Stimulated activated naive CD8-positive, alpha-beta T cell treated with anti-CD3 and anti-CD28 coated beads, Interleukin-15, amount 100 ng/mL, for 72 hours (primary cell): ENCODE data around the gene CDC42SE2.

Experiments
- ATAC-seq: fragments of 150-1000 bp; cut with Tn5 transposase; 2 replicates; pipeline ENCODE4 v1.10.0; 2021; ENCODE audit warnings: mild to moderate bottlenecking, moderate library complexity
- DNase-seq, 2 donors: peaks; one replicate each; pipeline ENCODE4 v3.0.0; 2021 to 2022
- H3K27ac Mint-ChIP-seq, 2 donors: one replicate each; pipeline ENCODE4 v1.8.0; 2022; ENCODE audit warnings: mild to moderate bottlenecking in 2 of 2, mixed read lengths in 2 of 2, moderate library complexity in 2 of 2
- H3K27me3 Mint-ChIP-seq: one replicate; pipeline ENCODE4 v1.8.0; 2022; ENCODE audit warnings: mixed read lengths
- H3K4me1 Mint-ChIP-seq: one replicate; pipeline ENCODE4 v1.8.0; 2022; ENCODE audit warnings: mild to moderate bottlenecking, mixed read lengths
- H3K4me3 Mint-ChIP-seq, 2 donors: one replicate each; pipeline ENCODE4 v1.8.0; 2022; ENCODE audit warnings: mild to moderate bottlenecking in 2 of 2, mixed read lengths in 2 of 2, moderate library complexity in 1 of 2
- H3K9me3 Mint-ChIP-seq, 2 donors: one replicate each; pipeline ENCODE4 v1.8.0; 2022; ENCODE audit warnings: mixed read lengths in 2 of 2

Gene CDC42SE2, protein sequence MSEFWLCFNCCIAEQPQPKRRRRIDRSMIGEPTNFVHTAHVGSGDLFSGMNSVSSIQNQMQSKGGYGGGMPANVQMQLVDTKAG

GRCh38 chr5:131263648-131264450, at the start of gene CDC42SE2:
TSS of gene CDC42SE2 (plus strand) at chr5:131264053. CDS start at chr5:131359494, 95,441 bp downstream.
- peaks cover 44% of the 10 kb centered on the region for H3K4me1 Mint-ChIP-seq

DNA sequence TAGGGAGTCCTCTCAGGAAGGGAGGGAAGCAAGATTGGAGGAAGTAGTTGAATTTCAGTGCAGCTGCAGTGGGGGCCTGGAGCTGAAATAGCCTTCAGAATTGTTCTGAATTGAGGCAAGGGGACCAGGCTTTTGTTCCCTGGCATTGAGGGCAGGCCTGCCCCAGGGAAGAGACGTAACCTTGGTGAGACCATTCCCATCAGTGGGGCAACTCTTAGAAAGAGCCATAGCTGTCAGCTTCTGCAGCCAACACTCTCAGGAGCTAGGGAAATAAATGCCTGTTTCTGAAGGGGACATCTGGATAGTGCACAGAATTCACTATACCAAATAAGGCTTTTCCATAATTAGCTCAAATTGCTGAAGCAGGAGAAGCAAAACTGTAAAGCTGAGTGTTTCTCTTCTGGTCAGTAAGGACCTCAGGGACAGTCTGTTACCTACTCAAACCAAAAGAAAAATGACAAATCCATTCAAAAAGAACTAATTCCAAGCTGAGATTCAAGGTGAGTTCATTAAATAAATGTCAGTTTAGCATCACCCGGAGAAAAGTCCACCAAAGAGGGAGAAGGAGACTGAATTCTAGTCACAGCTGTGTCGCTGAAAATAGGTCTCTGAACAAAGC, 49.1 kb upstream of the CDC42SE2 start:
- Mint-ChIP-seq H3K4me3 (no peak overlapping the region), H3K27ac (no peak overlapping the region), H3K9me3 (no peaks in the 10 kb centered on the region), H3K27me3 (no peaks in the 10 kb centered on the region), H3K4me1 (peaks cover 77% of the 10 kb centered on the region)
- no peak for ATAC-seq
- no peak for DNase-seq

More at GRCh38 chr5:131263648-131264450, at the start of gene CDC42SE2:
- Mint-ChIP-seq H3K27me3 (no peaks in the 10 kb centered on the region), H3K4me3 (peak within 1 kb of the TSS; percentile 78 to 92), H3K9me3 (peaks cover 0 to 4% of the 10 kb centered on the region in 2 donors), H3K27ac (peak within 1 kb of the TSS; percentile 91 to 97)
- ATAC-seq (peak; percentile 91), DNase-seq (peak; percentile 89 to 90)

DNA sequence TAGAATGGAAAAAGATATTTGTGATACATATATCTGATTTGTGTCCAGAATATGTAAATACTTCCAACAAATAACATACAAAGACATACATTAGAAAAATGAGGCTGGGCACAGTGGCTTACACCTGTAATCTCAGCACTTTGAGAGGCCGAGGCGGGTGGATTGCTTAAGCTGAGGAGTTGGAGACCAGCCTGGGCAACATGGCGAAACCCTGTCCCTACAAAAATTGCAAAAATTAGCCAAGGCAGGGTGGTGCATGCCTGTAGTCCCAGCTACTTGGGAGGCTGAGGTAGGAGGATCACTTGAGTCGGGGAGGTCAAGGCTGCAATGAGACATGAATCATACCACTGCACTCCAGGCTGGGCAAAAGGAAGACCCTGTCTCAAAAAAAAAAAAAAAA, 46.1 kb upstream of the CDC42SE2 start:
- Mint-ChIP-seq H3K27ac (no peak overlapping the region), H3K27me3 (no peaks in the 10 kb centered on the region), H3K4me3 (no peak overlapping the region), H3K9me3 (no peaks in the 10 kb centered on the region), H3K4me1 (peaks cover 58% of the 10 kb centered on the region)
- ATAC-seq, result no peak
- DNase-seq, result no peak

DNA sequence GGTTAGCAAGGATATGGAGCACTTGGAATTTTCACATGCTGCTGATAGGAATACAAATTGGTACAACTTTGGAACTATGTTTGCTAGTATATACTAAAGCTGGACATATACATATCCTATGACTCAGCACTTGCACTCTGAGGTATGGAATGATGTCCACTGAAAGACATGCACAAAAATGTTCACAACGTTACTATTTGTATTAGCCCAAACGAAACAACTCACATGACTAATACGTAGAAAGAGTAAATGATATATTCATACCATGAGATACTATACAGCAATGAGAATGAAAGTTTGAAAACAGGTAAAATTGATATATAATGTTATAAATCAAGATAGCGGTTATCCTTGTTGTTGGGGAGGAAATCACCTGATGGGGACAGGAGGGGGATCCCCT, 45.5 kb upstream of the CDC42SE2 start:
- no peaks in the 10 kb centered on the region for H3K27me3 Mint-ChIP-seq
- ATAC-seq, result peak; percentile 75
- H3K4me1 Mint-ChIP-seq, result peaks cover 57% of the 10 kb centered on the region
- DNase-seq, result no peak
- H3K9me3 Mint-ChIP-seq, result no peaks in the 10 kb centered on the region
- H3K4me3 Mint-ChIP-seq, result no peak overlapping the region
- no peak overlapping the region for H3K27ac Mint-ChIP-seq

GRCh38 chr5:131220566-131220965, 43.3 kb upstream of the CDC42SE2 start:
- ATAC-seq (no peak), DNase-seq (no peak)
- Mint-ChIP-seq H3K9me3 (no peaks in the 10 kb centered on the region), H3K27me3 (no peaks in the 10 kb centered on the region), H3K27ac (no peak overlapping the region), H3K4me1 (peaks cover 38% of the 10 kb centered on the region), H3K4me3 (no peak overlapping the region)

- ATAC-seq (no peak), DNase-seq (no peak)
- no peak overlapping the region for H3K4me3 Mint-ChIP-seq
- H3K4me1 Mint-ChIP-seq, result peaks cover 35% of the 10 kb centered on the region
- no peaks in the 10 kb centered on the region for H3K9me3 Mint-ChIP-seq
- no peak overlapping the region for H3K27ac Mint-ChIP-seq
- H3K27me3 Mint-ChIP-seq, result no peaks in the 10 kb centered on the region
Measured at GRCh38 chr5:131221008-131221703, 42.7 kb upstream of the CDC42SE2 start.

DNA sequence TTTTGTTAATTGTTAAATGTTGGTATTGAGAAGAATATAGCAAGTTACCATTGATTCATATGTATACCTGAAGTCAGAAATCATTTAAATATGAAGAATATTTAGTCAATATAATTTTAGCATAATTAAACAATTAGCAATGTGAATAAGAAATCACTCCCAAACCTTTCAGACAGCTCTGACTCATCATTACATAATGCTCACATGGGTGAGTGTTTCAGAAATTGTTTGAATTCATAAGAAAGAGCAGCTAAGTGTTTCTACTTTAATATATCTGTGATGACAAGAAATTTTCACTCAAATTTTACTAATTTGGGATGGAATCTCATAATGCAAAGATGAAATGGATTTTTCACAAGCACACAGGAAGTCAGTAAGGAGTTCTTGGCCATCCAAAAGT, 42.0 kb upstream of the CDC42SE2 start:
- Mint-ChIP-seq H3K9me3 (no peaks in the 10 kb centered on the region), H3K27me3 (no peaks in the 10 kb centered on the region), H3K27ac (no peak overlapping the region), H3K4me3 (no peak overlapping the region), H3K4me1 (peaks cover 34% of the 10 kb centered on the region)
- ATAC-seq (no peak), DNase-seq (no peak)

DNA sequence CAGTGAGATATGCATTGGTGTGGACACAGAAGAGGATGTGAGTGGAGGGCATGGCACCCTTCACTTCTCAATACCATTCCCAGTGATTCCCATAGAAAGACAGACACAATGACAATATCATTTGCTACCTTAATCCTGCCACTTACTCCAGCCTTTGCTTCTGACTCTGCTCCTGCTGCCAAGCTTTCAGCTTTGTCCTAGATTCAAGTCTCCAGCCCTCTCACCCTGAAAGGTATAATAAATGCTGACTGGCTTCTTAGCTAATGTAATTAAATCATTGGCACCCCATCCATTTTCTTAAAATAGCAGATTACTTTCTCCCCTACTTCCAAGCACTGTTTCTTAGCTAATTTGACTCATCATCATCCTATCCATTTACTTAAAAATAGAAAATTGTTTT, 41.1 kb upstream of the CDC42SE2 start:
- Mint-ChIP-seq H3K4me3 (no peak overlapping the region), H3K27me3 (no peaks in the 10 kb centered on the region), H3K27ac (no peak overlapping the region), H3K4me1 (peaks cover 28% of the 10 kb centered on the region), H3K9me3 (no peaks in the 10 kb centered on the region)
- DNase-seq, result no peak
- ATAC-seq, result no peak

GRCh38 chr5:131223751-131224386, 40.0 kb upstream of the CDC42SE2 start:
- ATAC-seq (no peak), DNase-seq (no peak)
- no peaks in the 10 kb centered on the region for H3K27me3 Mint-ChIP-seq
- H3K4me3 Mint-ChIP-seq, result no peak overlapping the region
- H3K9me3 Mint-ChIP-seq, result no peaks in the 10 kb centered on the region
- peaks cover 17% of the 10 kb centered on the region for H3K4me1 Mint-ChIP-seq
- H3K27ac Mint-ChIP-seq, result no peak overlapping the region

GRCh38 chr5:131224387-131225201, 39.3 kb upstream of the CDC42SE2 start:
- peaks cover 16% of the 10 kb centered on the region for H3K4me1 Mint-ChIP-seq
- no peak overlapping the region for H3K27ac Mint-ChIP-seq
- no peak overlapping the region for H3K4me3 Mint-ChIP-seq
- ATAC-seq, result peak; percentile 94
- no peaks in the 10 kb centered on the region for H3K27me3 Mint-ChIP-seq
- H3K9me3 Mint-ChIP-seq, result no peaks in the 10 kb centered on the region
- DNase-seq, result peak; percentile 9 to 33

- peaks cover 21% of the 10 kb centered on the region for H3K4me1 Mint-ChIP-seq
- no peaks in the 10 kb centered on the region for H3K27me3 Mint-ChIP-seq
- H3K9me3 Mint-ChIP-seq, result no peaks in the 10 kb centered on the region
- no peak for DNase-seq
- ATAC-seq, result no peak
- no peak overlapping the region for H3K27ac Mint-ChIP-seq
- no peak overlapping the region for H3K4me3 Mint-ChIP-seq
Measured at GRCh38 chr5:131225282-131225974, 38.4 kb upstream of the CDC42SE2 start.

GRCh38 chr5:131226899-131227298, 37.0 kb upstream of the CDC42SE2 start:
- no peaks in the 10 kb centered on the region for H3K27me3 Mint-ChIP-seq
- peaks cover 19% of the 10 kb centered on the region for H3K4me1 Mint-ChIP-seq
- ATAC-seq, result no peak
- no peak for DNase-seq
- H3K27ac Mint-ChIP-seq, result no peak overlapping the region
- no peaks in the 10 kb centered on the region for H3K9me3 Mint-ChIP-seq
- no peak overlapping the region for H3K4me3 Mint-ChIP-seq

DNA sequence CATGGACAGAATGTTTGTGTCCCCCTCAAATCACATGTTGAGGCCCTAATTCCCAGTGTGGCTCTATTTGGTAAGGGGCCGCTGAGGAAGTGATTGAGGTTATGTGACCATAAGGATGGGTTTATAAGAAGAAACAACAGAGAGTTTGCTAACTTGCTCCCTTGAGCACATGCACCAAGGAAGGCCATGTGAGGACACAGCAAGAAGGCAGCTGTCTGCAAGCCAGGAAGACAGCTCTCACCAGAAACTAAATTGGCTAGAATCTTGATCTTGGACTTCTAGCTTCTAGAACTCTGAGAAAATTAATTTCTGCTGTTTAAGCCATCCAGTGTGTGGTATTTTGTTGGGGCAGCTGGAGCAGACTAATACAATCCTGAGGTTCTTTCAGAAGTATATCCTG, 35.2 kb upstream of the CDC42SE2 start:
- DNase-seq, result no peak
- ATAC-seq, result no peak
- Mint-ChIP-seq H3K27ac (no peak overlapping the region), H3K4me3 (no peak overlapping the region), H3K4me1 (peaks cover 18% of the 10 kb centered on the region), H3K9me3 (no peaks in the 10 kb centered on the region), H3K27me3 (no peaks in the 10 kb centered on the region)

- peaks cover 18% of the 10 kb centered on the region for H3K4me1 Mint-ChIP-seq
- H3K27ac Mint-ChIP-seq, result no peak overlapping the region
- ATAC-seq (no peak), DNase-seq (no peak)
- no peaks in the 10 kb centered on the region for H3K9me3 Mint-ChIP-seq
- no peak overlapping the region for H3K4me3 Mint-ChIP-seq
- no peaks in the 10 kb centered on the region for H3K27me3 Mint-ChIP-seq
Measured at GRCh38 chr5:131229623-131230022, 34.2 kb upstream of the CDC42SE2 start.
